ENCODE measurements around the gene FAP. TPM values are rescaled to one million over a fixed set of nuclear protein-coding genes. Genes with fewer than 3 reads are reported as not detected.

FAP gene, protein sequence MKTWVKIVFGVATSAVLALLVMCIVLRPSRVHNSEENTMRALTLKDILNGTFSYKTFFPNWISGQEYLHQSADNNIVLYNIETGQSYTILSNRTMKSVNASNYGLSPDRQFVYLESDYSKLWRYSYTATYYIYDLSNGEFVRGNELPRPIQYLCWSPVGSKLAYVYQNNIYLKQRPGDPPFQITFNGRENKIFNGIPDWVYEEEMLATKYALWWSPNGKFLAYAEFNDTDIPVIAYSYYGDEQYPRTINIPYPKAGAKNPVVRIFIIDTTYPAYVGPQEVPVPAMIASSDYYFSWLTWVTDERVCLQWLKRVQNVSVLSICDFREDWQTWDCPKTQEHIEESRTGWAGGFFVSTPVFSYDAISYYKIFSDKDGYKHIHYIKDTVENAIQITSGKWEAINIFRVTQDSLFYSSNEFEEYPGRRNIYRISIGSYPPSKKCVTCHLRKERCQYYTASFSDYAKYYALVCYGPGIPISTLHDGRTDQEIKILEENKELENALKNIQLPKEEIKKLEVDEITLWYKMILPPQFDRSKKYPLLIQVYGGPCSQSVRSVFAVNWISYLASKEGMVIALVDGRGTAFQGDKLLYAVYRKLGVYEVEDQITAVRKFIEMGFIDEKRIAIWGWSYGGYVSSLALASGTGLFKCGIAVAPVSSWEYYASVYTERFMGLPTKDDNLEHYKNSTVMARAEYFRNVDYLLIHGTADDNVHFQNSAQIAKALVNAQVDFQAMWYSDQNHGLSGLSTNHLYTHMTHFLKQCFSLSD
- not detected in 2 replicates for total RNA-seq (2011; cell fraction: chromatin; rRNA removed; ENCODE audit: low replicate concordance)
- total RNA-seq (2011; cell fraction: nucleolus; rRNA removed): not detected in 2 replicates
- not detected in 2 replicates for total RNA-seq (2011; cell fraction: nucleoplasm; rRNA removed)
- total RNA-seq (2014; rRNA removed): not detected in 2 replicates
- not detected in 2 replicates for total RNA-seq (2014; rRNA removed; fragmentation: Illumina TruSeq; extraction: Trizol)
- total RNA-seq (2015; rRNA removed; fragmentation: Illumina TruSeq; extraction: Trizol): not detected in 2 replicates
- total RNA-seq (2021): not detected in 2 replicates
- not detected in 2 replicates for polyA plus RNA-seq (2011; rRNA removed)
- not detected in 2 replicates for polyA plus RNA-seq (2011; cell fraction: cytosol; rRNA removed)
- not detected in 2 replicates for polyA plus RNA-seq (2011; cell fraction: nucleus; rRNA removed)
- not detected in 2 replicates for polyA plus RNA-seq (2012)
- polyA plus RNA-seq (2014; fragmentation: Illumina TruSeq; extraction: Trizol): not detected in 2 replicates
- not detected for polyA plus RNA-seq (2014; fragmentation: Nextera tagmentation; extraction: Ambion mirVana)
- polyA plus RNA-seq (2014; rRNA removed): not detected in 2 replicates
- polyA minus RNA-seq (2011; rRNA and poly(A)+ RNA removed): not detected in 2 replicates
- polyA minus RNA-seq (2011; cell fraction: cytosol; rRNA and poly(A)+ RNA removed): not detected in 2 replicates
- not detected in 2 replicates for polyA minus RNA-seq (2011; cell fraction: nucleus; rRNA and poly(A)+ RNA removed)
- Bru-seq, nascent RNA: not detected
- percentile 4 among the genes with signal in this experiment for BruChase-seq, experiment 1, labeled RNA remaining after a 2-hour chase
- percentile 1 among the genes with signal in this experiment for BruChase-seq, experiment 2, labeled RNA remaining after a 6-hour chase
- long read RNA-seq, experiment 1: 0 reads
- long read RNA-seq, experiment 2: 0 reads
- long read RNA-seq, experiment 3: 0 reads

DNA sequence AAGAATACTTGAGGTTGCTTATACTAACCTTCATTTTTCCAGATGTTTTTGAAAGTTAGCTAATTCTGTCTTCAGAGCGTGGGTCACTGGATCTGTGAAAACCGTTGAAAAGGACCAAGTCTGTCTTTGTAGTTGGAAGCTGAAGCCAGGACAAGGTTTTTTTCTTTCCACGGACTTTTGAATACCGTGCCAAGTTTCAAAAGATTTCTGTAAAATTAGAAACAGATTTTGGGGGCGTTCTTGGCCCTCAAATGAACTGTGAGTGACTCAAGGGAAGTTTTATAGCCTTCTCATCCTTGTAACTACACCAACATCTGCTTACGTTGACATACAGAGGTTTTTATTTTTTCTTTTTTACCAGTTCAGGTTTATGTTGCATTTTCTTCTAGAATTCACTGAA is at the start of gene FAP:
Gene FAP (minus strand): TSS at position 152 of the 400 bp plus-strand sequence. CDS start 118 bp downstream, at position 34.
- Histone ChIP-seq H3K36me3 (ENCODE audit: control insufficient read depth, insufficient read depth, low read length) (no peaks in the 10 kb centered on the region), H3K27ac (ENCODE audit: extremely low read depth, low read depth, low read length) (no peak within 1 kb of the TSS), H3K4me2 (ENCODE audit: insufficient read depth, low read length) (no peak within 1 kb of the TSS), H3K4me1 (replicated peaks in 1 of 2; ENCODE audit: control insufficient read depth in 2 of 2, insufficient read depth in 2 of 2, low read length in 2 of 2) (no peaks in the 10 kb centered on the region), H3K9me1 (ENCODE audit: control insufficient read depth, insufficient read depth, low read length) (no peaks in the 10 kb centered on the region), H2AFZ (ENCODE audit: low read depth, low read length) (no peak within 1 kb of the TSS), H3K79me2 (ENCODE audit: control insufficient read depth, insufficient read depth, low read length) (no peaks in the 10 kb centered on the region), H3K9ac (ENCODE audit: insufficient read depth in 1 of 2, low read depth in 2 of 2, low read length in 2 of 2) (no peak within 1 kb of the TSS), H3K4me3 (no peak within 1 kb of the TSS), H3K9me3 (replicated peaks; ENCODE audit: control insufficient read depth, insufficient read depth, low read depth, low read length) (0 out of 2 replicates have a peak, but pooled peaks cover 2% of the 10 kb centered on the region), H3K27me3 (ENCODE audit: control insufficient read depth in 2 of 2, insufficient read depth in 2 of 2, low read length in 2 of 2) (no peaks in the 10 kb centered on the region), H4K20me1 (replicated peaks; ENCODE audit: control insufficient read depth, insufficient read depth, low read length) (no peaks in the 10 kb centered on the region)
- intact Hi-C loops (cut with micrococcal nuclease) (no loop called here), in situ Hi-C loops (cut with MboI) (no loop called here)
- FAIRE-seq: no peak
- ChIA-PET POLR2A (no interaction called here), CTCF (ENCODE audit: low intra/inter-chr PET ratio) (no interaction called here)
- no TSS peak for BruUV-seq (replicated peaks)
- ATAC-seq: no peak
- 0% methylated on average over 6 of the region's 6 CpGs for WGBS (ENCODE audit: insufficient coverage, low coverage, missing lambda C conversion rate)
- DNase-seq (ENCODE audit: extremely low read depth in 1 of 4, low spot score in 3 of 4): no peak
- TF ChIP-seq, protein P1, sequence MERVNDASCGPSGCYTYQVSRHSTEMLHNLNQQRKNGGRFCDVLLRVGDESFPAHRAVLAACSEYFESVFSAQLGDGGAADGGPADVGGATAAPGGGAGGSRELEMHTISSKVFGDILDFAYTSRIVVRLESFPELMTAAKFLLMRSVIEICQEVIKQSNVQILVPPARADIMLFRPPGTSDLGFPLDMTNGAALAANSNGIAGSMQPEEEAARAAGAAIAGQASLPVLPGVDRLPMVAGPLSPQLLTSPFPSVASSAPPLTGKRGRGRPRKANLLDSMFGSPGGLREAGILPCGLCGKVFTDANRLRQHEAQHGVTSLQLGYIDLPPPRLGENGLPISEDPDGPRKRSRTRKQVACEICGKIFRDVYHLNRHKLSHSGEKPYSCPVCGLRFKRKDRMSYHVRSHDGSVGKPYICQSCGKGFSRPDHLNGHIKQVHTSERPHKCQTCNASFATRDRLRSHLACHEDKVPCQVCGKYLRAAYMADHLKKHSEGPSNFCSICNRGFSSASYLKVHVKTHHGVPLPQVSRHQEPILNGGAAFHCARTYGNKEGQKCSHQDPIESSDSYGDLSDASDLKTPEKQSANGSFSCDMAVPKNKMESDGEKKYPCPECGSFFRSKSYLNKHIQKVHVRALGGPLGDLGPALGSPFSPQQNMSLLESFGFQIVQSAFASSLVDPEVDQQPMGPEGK (CRISPR knock-in tag; IDR thresholded peaks at IDR 0.05; ENCODE audit: borderline replicate concordance): no peak
- no peak for TF ChIP-seq ZNF282 (CRISPR knock-in tag; IDR thresholded peaks at IDR 0.05)
- TF ChIP-seq NEUROD1 (IDR thresholded peaks at IDR 0.05; ENCODE audit: borderline replicate concordance, low read depth, low read length, partially characterized antibody): no peak
- TF ChIP-seq SREBF2 (CRISPR knock-in tag; IDR thresholded peaks at IDR 0.05): no peak
- no peak for TF ChIP-seq ZNF3 (CRISPR knock-in tag; IDR thresholded peaks at IDR 0.05)
- TF ChIP-seq RBM25 (IDR thresholded peaks at IDR 0.05; ENCODE audit: low read depth, low read length, severe bottlenecking): no peak
- TF ChIP-seq, protein P2, sequence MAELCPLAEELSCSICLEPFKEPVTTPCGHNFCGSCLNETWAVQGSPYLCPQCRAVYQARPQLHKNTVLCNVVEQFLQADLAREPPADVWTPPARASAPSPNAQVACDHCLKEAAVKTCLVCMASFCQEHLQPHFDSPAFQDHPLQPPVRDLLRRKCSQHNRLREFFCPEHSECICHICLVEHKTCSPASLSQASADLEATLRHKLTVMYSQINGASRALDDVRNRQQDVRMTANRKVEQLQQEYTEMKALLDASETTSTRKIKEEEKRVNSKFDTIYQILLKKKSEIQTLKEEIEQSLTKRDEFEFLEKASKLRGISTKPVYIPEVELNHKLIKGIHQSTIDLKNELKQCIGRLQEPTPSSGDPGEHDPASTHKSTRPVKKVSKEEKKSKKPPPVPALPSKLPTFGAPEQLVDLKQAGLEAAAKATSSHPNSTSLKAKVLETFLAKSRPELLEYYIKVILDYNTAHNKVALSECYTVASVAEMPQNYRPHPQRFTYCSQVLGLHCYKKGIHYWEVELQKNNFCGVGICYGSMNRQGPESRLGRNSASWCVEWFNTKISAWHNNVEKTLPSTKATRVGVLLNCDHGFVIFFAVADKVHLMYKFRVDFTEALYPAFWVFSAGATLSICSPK (IDR thresholded peaks at IDR 0.05; ENCODE audit: borderline replicate concordance): no peak
- no peak for TF ChIP-seq ZNF23 (CRISPR knock-in tag; IDR thresholded peaks at IDR 0.05)
- no peak for TF ChIP-seq LEF1 (IDR thresholded peaks at IDR 0.05)
- TF ChIP-seq ZBTB7A (IDR thresholded peaks at IDR 0.05; ENCODE audit: borderline replicate concordance, control insufficient read depth, low read depth, low read length): no peak
- TF ChIP-seq GTF2E2 (tag; IDR thresholded peaks at IDR 0.05): no peak
- no peak for TF ChIP-seq SMAD3 (CRISPR knock-in tag; conservative IDR thresholded peaks at IDR 0.05)
- TF ChIP-seq CCNT2 (IDR thresholded peaks at IDR 0.05; ENCODE audit: borderline replicate concordance, extremely low read depth, insufficient read length, low read depth, low read length): no peak

Measured in K562 (cell line).